Measurements from ENCODE around the gene NENF. TPM values are rescaled to one million over a fixed set of nuclear protein-coding genes. Genes with fewer than 3 reads are reported as not detected.
"Not testable (repeated sequence)": the region's sequence is repeated elsewhere in the genome, so short reads cannot be mapped to it uniquely, and the experiment has no call there.

NENF gene
- 35.7 TPM for polyA plus RNA-seq

DNA sequence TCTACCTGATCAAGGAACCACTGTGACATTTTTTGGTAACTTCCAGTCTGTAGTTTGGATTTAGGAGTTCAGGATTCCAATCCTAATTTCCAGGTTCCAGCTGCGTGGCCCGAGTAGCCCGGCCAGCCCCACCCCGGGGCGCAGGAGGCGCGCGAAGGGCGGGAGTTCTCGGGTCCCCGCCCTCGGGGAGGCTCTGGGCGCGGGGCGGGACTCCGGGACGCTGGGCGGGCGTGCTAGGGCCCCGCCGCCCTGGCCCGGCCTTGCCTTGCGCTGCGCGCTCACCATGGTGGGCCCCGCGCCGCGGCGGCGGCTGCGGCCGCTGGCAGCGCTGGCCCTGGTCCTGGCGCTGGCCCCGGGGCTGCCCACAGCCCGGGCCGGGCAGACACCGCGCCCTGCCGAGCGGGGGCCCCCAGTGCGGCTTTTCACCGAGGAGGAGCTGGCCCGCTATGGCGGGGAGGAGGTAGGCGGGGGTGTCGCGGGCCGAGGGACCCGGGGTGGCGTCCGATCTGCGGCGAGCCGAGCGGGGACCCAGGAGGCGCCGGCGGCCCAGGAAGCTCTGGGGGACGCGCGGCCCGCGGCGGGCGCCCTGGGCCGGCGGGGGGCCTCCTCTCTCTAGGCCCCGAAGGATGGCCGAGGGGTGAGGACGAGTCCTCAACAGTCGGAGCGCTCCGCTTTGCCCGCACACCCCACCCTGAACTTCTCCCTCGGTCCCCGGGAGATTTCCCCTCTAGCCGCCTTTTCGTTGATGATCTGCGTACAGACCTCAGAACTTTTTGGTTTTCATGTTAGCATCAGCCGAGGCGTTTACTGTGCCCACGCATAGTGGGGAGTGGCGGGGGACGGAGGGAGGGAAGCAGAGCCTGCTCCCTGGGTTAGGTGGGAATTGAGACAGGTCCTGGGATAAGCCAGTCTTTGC is at the start of gene NENF:
NENF (plus strand) TSS at position 260 of the 916 bp plus-strand sequence; CDS start at position 284, 24 bp downstream.
- peak within 1 kb of the TSS; percentile 79 to 90 (median 89) for H3K4me3 Mint-ChIP-seq
- H3K27me3 Mint-ChIP-seq, result no peaks in the 10 kb centered on the region
- peak within 1 kb of the TSS in 1 of 3 donors; percentile 85 for H3K27ac Mint-ChIP-seq
- H3K9me3 Mint-ChIP-seq, result no peaks in the 10 kb centered on the region
- peaks cover 9 to 14% (median 12%) of the 10 kb centered on the region in 3 donors for H3K4me1 Mint-ChIP-seq
- H3K36me3 Mint-ChIP-seq, result peaks cover 3% of the 10 kb centered on the region

DNA sequence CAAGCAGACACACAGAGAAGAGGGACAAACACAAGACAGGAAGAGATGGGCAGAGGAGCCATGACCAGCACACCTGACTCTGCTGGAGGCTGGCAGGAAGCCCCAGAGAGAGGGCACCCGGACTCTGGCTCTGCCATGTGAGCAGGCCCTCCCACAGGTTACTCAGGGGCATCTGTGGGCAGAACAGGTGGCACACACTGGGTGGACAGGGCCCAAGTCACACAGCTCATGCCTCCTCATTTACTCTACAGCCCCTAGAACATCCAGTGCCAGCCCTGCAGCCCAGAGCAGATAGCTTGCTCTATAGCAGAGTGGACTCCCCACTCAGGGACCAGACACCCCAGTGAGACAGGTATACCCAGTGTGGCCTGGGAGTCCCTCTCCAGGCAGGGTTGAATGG is 46.7 kb upstream of the NENF start:
- H3K27ac Mint-ChIP-seq, result peak overlapping the region in 1 of 3 donors; percentile 20
- no peaks in the 10 kb centered on the region for H3K27me3 Mint-ChIP-seq
- peaks cover 0 to 3% (median 0%) of the 10 kb centered on the region in 3 donors for H3K9me3 Mint-ChIP-seq
- H3K4me1 Mint-ChIP-seq, result peaks cover 0 to 5% (median 4%) of the 10 kb centered on the region in 3 donors
- H3K36me3 Mint-ChIP-seq, result peaks cover 17% of the 10 kb centered on the region
- no peak overlapping the region for H3K4me3 Mint-ChIP-seq

DNA sequence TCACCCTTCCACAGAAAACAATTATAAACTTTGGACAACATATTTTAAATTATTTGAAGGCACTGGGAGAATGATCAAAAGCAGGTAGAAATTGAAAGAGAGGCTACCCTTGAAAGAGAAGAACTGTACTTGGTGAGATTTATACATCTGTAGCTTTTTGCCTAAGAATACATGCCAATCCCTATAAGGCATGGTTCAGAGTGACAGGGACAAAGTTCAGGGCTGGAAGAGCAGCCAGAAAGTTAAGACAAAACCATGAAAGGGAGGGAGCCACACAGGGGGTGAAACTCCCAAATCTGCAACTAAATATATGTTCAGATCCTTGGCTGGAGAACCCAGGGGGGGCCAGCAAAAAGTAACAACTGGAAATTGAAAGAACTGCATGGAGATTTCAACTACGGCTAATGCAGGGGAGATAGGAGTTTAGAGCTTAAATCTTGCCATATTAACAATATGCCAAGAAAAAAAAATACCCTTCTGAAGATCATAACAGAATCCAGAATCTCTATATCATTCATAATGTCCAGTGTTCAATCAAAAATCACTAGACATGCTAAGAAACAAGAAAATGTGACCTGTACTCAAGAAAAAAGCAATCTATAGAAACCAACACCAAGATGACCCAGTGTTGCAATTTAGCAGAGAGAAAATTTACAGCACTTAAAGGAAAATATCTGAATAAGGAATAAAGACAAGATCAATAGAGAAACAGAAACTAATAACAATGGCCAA is 43.6 kb upstream of the NENF start:
- no peak overlapping the region for H3K4me3 Mint-ChIP-seq
- H3K36me3 Mint-ChIP-seq, result peaks cover 16% of the 10 kb centered on the region
- no peaks in the 10 kb centered on the region for H3K27me3 Mint-ChIP-seq
- peaks cover 3 to 12% (median 10%) of the 10 kb centered on the region in 3 donors for H3K4me1 Mint-ChIP-seq
- peaks cover 0 to 3% (median 0%) of the 10 kb centered on the region in 3 donors for H3K9me3 Mint-ChIP-seq
- H3K27ac Mint-ChIP-seq, result no peak overlapping the region

DNA sequence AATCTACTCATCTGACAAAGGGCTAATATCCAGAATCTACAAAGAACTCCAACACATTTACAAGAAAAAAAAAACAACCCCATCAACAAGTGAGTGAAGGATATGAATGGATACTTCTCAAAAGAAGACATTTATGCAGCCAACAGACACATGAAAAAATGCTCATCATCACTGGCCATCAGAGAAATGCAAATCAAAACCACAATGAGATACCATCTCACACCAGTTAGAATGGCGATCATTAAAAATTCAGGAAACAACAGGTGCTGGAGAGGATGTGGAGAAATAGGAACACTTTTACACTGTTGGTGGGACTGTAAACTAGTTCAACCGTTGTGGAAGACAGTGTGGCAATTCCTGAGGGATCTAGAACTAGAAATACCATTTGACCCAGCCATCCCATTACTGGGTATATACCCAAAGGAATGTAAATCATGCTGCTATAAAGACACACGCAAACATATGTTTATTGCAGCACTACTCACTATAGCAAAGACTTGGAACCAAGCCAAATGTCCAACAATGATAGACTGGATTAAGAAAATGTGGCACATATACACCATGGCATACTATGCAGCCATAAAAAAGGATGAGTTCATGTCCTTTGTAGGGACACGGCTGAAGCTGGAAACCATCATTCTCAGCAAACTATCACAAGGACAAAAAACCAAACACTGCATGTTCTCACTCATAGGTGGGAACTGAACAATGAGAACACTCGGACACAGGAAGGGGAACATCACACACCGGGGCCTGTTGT is 36.9 kb upstream of the NENF start:
- Mint-ChIP-seq H3K36me3 (peaks cover 10% of the 10 kb centered on the region), H3K4me3 (peak overlapping the region in 1 of 4 donors; percentile 23), H3K9me3 (peaks cover 0 to 10% (median 8%) of the 10 kb centered on the region in 3 donors), H3K4me1 (peaks cover 9 to 17% (median 13%) of the 10 kb centered on the region in 3 donors)
- H3K27me3 Mint-ChIP-seq, H3K27ac Mint-ChIP-seq: not testable (repeated sequence)

- Mint-ChIP-seq H3K27ac (peak overlapping the region in 1 of 3 donors; percentile 63), H3K36me3 (peaks cover 11% of the 10 kb centered on the region), H3K4me3 (no peak overlapping the region), H3K9me3 (peaks cover 0 to 10% (median 8%) of the 10 kb centered on the region in 3 donors), H3K4me1 (peaks cover 6 to 19% (median 13%) of the 10 kb centered on the region in 3 donors), H3K27me3 (no peaks in the 10 kb centered on the region)
Observed at GRCh38 chr1:212396638-212397037, 36.1 kb upstream of the NENF start.

- Mint-ChIP-seq H3K27me3 (no peaks in the 10 kb centered on the region), H3K36me3 (peaks cover 14% of the 10 kb centered on the region), H3K27ac (peak overlapping the region in 1 of 3 donors; percentile 4), H3K9me3 (peaks cover 0 to 10% (median 8%) of the 10 kb centered on the region in 3 donors), H3K4me3 (peak overlapping the region in 1 of 4 donors; percentile 22), H3K4me1 (peaks cover 6 to 19% (median 13%) of the 10 kb centered on the region in 3 donors)
Observed at GRCh38 chr1:212397171-212397570, 35.5 kb upstream of the NENF start.

GRCh38 chr1:212401042-212401441 is 31.7 kb upstream of the NENF start:
- H3K27ac Mint-ChIP-seq, result peak overlapping the region in 1 of 3 donors; percentile 24
- H3K9me3 Mint-ChIP-seq, result peaks cover 0 to 10% (median 8%) of the 10 kb centered on the region in 3 donors
- peaks cover 16% of the 10 kb centered on the region for H3K36me3 Mint-ChIP-seq
- peaks cover 8 to 11% (median 10%) of the 10 kb centered on the region in 3 donors for H3K4me1 Mint-ChIP-seq
- no peaks in the 10 kb centered on the region for H3K27me3 Mint-ChIP-seq
- no peak overlapping the region for H3K4me3 Mint-ChIP-seq

GRCh38 chr1:212401838-212402582 is 30.7 kb upstream of the NENF start:
- H3K36me3 Mint-ChIP-seq, result peaks cover 10% of the 10 kb centered on the region

GRCh38 chr1:212402666-212403321 is 29.9 kb upstream of the NENF start:
- Mint-ChIP-seq H3K36me3 (peaks cover 10% of the 10 kb centered on the region), H3K27ac (no peak overlapping the region)

More at GRCh38 chr1:212401838-212402582, 30.7 kb upstream of the NENF start:
- Mint-ChIP-seq H3K27ac (no peak overlapping the region), H3K4me3 (no peak overlapping the region), H3K9me3 (peaks cover 0 to 6% (median 4%) of the 10 kb centered on the region in 3 donors), H3K4me1 (peaks cover 8 to 11% (median 10%) of the 10 kb centered on the region in 3 donors), H3K27me3 (no peaks in the 10 kb centered on the region)

GRCh38 chr1:212410231-212410820 is 22.4 kb upstream of the NENF start:
- peaks cover 7% of the 10 kb centered on the region for H3K36me3 Mint-ChIP-seq
- H3K27me3 Mint-ChIP-seq, result no peaks in the 10 kb centered on the region
- no peaks in the 10 kb centered on the region for H3K9me3 Mint-ChIP-seq
- peaks cover 15 to 24% (median 24%) of the 10 kb centered on the region in 3 donors for H3K4me1 Mint-ChIP-seq
- H3K4me3 Mint-ChIP-seq, result peak overlapping the region in 1 of 4 donors; percentile 96
- H3K27ac Mint-ChIP-seq, result no peak overlapping the region

More at GRCh38 chr1:212402666-212403321, 29.9 kb upstream of the NENF start:
- Mint-ChIP-seq H3K4me3 (no peak overlapping the region), H3K27me3 (no peaks in the 10 kb centered on the region), H3K9me3 (peaks cover 0 to 2% (median 0%) of the 10 kb centered on the region in 3 donors), H3K4me1 (peaks cover 8 to 10% (median 10%) of the 10 kb centered on the region in 3 donors)

DNA sequence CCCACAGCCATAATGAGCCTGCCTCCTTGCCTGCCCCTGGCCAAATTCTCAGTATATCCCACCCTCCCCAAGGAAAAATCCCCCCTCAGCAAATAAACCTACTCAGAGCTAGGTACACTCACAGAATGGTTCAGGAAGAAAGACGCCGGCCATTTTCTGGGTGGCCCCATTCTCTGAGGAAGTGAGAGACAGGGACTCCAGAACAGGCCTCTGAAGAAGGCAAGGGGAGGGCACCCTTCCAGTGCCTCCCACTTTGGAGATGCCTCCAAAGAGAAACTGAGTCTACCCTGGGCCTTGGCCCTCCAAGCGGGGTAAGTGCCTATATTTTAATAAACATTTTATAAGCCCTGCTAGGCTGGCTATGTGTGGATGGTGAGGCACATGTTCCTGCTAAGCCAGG is 20.3 kb upstream of the NENF start:
- Mint-ChIP-seq H3K4me1 (peaks cover 15 to 30% (median 27%) of the 10 kb centered on the region in 3 donors), H3K36me3 (peaks cover 6% of the 10 kb centered on the region), H3K27ac (no peak overlapping the region), H3K9me3 (no peaks in the 10 kb centered on the region), H3K27me3 (no peaks in the 10 kb centered on the region), H3K4me3 (peak overlapping the region in 3 of 4 donors; percentile 38 to 96 (median 39))

DNA sequence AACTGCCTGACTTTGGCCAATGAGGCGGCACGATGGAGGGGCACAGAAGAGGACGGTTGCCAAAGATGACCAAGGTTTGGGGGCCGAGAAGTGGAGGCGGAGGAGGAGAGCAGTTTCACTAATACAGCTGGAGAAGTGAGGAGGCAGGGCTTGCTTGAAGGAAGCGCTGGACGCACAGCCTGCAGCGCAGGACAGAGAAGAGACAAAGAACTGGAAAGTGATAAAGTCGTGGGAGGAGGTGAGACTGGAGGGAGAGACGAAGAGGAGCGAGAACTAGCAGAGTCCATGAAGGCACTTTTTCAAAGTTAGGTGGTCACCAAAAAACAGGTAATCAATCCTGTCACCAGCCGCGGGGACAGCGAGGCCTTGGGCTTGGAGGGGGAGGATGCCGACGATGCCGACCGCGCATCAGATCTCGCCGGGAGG is 18.8 kb upstream of the NENF start:
- Mint-ChIP-seq H3K27ac (peak overlapping the region in 2 of 3 donors; percentile 77 to 97), H3K9me3 (no peaks in the 10 kb centered on the region), H3K36me3 (peaks cover 3% of the 10 kb centered on the region), H3K27me3 (no peaks in the 10 kb centered on the region), H3K4me3 (peak overlapping the region; percentile 95 to 98 (median 97)), H3K4me1 (peaks cover 15 to 30% (median 27%) of the 10 kb centered on the region in 3 donors)

All from IgD-negative memory B cell (primary cell).